WI38 (cell line): ENCODE results near the gene EFCAB13.

ENCODE experiments used
- H3K4me3 ChIP-seq: 2 replicates; pipeline ENCODE4 v1.5.1; 2011; ENCODE audit warnings: low read depth, mild to moderate bottlenecking, control low read depth, low read length
- CTCF ChIP-seq: IDR thresholded peaks from 2 replicates; pipeline ENCODE4 v1.5.1; 2012; ENCODE audit warnings: low read depth, mild to moderate bottlenecking, control low read depth, low read length

Gene EFCAB13

DNA sequence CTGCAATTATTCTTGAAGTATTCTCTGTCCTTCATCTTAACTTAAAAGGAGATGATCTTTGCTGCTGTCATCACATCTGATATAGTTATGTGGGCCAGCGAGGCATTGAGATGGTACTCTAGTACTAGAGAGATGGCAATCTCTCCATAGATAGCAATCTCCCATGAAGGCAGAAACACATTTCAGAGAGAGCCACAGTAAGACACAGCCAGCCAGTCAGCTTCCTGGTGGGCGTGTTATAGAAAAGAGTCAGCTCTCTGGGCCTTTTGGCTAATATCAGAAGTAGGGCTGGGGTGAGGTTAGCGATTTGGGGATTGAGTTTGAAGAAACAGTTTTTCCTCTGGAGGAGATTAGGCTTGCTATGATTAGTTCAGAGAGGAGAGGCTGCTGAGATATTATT is 22.6 kb upstream of the EFCAB13 start:
- TF ChIP-seq CTCF = no peak
- no peak overlapping the region for H3K4me3 ChIP-seq

- H3K4me3 ChIP-seq = no peak overlapping the region
Observed at GRCh38 chr17:47301831-47302230, 21.9 kb upstream of the EFCAB13 start.

DNA sequence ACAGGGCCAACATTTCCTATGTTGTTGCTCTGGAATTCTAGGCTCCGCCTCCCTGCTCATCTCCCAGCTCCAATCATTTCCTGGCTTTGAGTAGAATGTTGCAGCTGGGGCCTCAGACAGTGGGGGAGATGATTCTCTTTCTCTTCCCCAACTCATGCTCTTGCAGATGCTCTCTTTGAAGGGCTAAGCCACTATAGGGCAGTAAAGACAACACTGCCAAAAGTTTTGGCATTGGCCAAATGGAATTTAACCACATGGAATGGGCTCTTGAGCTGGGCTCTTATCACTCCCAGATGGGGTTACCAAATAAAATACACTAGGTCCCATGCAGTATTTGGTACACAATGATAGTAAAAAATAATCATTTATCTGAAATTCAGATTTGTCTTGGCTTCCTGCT is 19.6 kb upstream of the EFCAB13 start:
- H3K4me3 ChIP-seq = no peak overlapping the region
- no peak for TF ChIP-seq CTCF

More at GRCh38 chr17:47301831-47302230, 21.9 kb upstream of the EFCAB13 start:
- TF ChIP-seq CTCF = no peak

DNA sequence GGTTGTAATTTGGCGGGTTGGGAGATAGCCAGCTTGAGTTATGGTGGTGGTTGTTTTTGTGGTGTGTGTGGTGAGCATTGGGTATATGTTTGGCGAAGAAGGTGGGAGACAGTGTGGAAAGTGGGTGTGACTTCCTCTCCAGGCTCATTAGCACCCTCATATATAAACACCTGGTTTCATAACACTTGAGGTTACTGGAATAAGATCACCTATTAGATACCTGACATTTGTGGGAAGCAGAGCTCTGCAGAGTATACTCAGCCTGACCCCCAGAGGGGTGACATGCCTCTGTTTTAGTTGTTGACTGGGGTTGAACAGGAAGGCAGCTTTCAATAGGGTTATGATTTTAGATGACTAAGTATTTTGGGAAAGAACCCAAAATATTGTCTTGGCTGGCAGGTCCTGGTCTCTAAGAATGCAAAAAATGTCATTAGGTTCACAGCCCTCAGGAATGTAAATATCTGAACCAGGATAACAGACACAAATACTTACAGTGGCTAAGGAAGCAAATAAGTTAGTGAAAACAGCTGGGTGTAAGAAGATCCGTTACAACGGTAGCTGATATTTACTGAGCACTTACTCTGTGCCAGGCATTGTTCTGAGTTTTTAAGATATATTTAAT is 18.3 kb upstream of the EFCAB13 start:
- no peak overlapping the region for H3K4me3 ChIP-seq
- TF ChIP-seq CTCF = no peak

GRCh38 chr17:47310186-47310733 is 13.5 kb upstream of the EFCAB13 start:
- no peak overlapping the region for H3K4me3 ChIP-seq
- TF ChIP-seq CTCF = no peak

DNA sequence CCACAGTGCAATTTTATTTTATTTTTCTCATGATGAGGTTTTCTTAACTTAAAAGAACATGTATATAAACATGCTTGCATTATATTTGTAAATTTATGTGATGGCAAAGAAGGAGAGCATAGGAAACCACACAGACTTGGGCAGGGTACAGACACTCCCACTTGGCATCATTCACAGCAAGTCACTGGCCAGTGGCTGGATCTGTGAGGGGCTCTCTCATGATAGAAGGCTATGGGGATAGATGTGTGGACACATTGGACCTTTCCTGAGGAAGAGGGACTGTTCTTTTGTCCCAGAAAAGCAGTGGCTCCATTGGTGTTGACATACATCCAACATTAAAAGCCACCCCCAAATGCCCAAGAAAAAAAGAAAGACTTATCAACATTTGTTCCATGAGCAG is 12.3 kb upstream of the EFCAB13 start:
- H3K4me3 ChIP-seq = no peak overlapping the region
- TF ChIP-seq CTCF = no peak

DNA sequence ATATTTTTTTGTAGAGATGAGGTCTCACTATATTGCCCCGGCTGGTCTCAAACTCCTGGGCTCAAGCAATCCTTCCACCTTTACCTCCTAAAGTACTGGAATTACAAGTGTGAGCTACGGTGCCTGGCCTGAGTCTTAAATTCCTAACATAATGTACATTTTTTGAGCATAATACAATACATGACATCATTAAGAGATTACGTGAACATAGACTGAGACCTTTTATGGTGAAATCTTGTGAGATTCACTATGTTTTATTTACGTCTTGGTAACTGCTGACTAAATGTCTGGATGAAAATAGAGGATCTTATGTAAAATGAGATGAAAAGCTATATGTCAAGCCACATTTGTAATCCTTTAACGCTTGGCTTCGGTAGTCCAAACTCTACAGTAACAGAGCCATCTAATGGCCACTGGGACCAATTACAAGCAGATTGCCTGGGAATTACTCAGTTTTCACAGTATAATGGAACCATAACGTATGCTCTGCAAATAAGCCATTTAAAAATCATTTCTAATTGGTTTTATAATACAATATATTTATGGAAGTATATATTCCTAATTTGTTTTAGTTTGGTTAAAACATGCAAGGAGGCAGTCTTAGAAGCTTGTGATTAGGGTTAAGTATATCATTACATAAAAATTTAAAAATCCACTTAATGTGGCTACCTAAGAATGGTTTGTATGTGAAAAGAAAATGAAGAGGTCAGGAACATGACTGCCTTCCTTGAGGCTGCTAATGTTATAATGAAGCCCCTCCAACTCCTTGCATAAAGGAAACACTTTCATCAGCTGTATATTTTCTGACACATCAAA is 8.1 kb upstream of the EFCAB13 start:
- TF ChIP-seq CTCF = peak; percentile 57; the same call in 1 of the 2 replicates
- H3K4me3 ChIP-seq = no peak overlapping the region
